Measurements from ENCODE around the gene SRA1. TPM values are rescaled to one million over a fixed set of nuclear protein-coding genes. Genes with fewer than 3 reads are reported as not detected.

Gene SRA1
- total and polyA plus RNA-seq, 9 of the 15 experiments (the other 6 are each of a cell fraction or from before 2014, with no cell fraction given) = 24.1 to 47.4 (median 41.3) TPM

- intact Hi-C loops (cut with micrococcal nuclease) = no loop called here
- H3K27ac ChIP-seq (ENCODE audit: extremely low read depth, low read depth, low read length) = no peak overlapping the region
- peak overlapping the region; percentile 84 for H2AFZ ChIP-seq (ENCODE audit: low read depth, low read length)
- no peak overlapping the region for H3K4me2 ChIP-seq (ENCODE audit: insufficient read depth, low read length)
- no peak for FAIRE-seq
- ATAC-seq = peak; percentile 74
- H3K27me3 ChIP-seq (ENCODE audit: control insufficient read depth in 2 of 2, insufficient read depth in 2 of 2, low read length in 2 of 2) = no peaks in the 10 kb centered on the region
- POLR2A ChIA-PET = interaction anchor here (0.9 to 2.4 kb wide), 2 partner anchors 11 to 16 kb away, joined by 3 to 12 read pairs; no protein-coding TSS in a partner anchor
- H3K36me3 ChIP-seq (ENCODE audit: control insufficient read depth, insufficient read depth, low read length) = no peaks in the 10 kb centered on the region
- in situ Hi-C loops (cut with MboI) = no loop called here
- no peak for DNase-seq (ENCODE audit: extremely low read depth in 1 of 4, low spot score in 3 of 4)
- CTCF ChIA-PET (ENCODE audit: low intra/inter-chr PET ratio) = interaction anchor here (0.9 kb wide), 1 partner anchor 144 kb away, joined by 4 read pairs; no protein-coding TSS in a partner anchor
- 0 out of 4 replicates have a peak overlapping the region, but pooled peaks of 1 of the 2 experiments have one; percentile 12 for H3K9ac ChIP-seq (ENCODE audit: insufficient read depth in 1 of 2, low read depth in 2 of 2, low read length in 2 of 2)
- H3K79me2 ChIP-seq (ENCODE audit: control insufficient read depth, insufficient read depth, low read length) = no peaks in the 10 kb centered on the region
- no peak overlapping the region for H3K4me3 ChIP-seq
- no TSS peak for BruUV-seq (replicated peaks)
- no peaks in the 10 kb centered on the region for H4K20me1 ChIP-seq (replicated peaks; ENCODE audit: control insufficient read depth, insufficient read depth, low read length)
- no peaks in the 10 kb centered on the region for H3K9me1 ChIP-seq (ENCODE audit: control insufficient read depth, insufficient read depth, low read length)
- no peaks in the 10 kb centered on the region for H3K9me3 ChIP-seq (replicated peaks; ENCODE audit: control insufficient read depth, insufficient read depth, low read depth, low read length)
- WGBS (ENCODE audit: insufficient coverage, low coverage, missing lambda C conversion rate) = 9% methylated on average over 1 of the region's 2 CpGs
- H3K4me1 ChIP-seq (replicated peaks in 1 of 2; ENCODE audit: control insufficient read depth in 2 of 2, insufficient read depth in 2 of 2, low read length in 2 of 2) = peaks cover 8 to 10% of the 10 kb centered on the region in 2 experiments; a peak in 3 of 5 replicates
- TF ChIP-seq NFE2 (IDR thresholded peaks at IDR 0.05; ENCODE audit: low read depth) (no peak), SMARCA5 (IDR thresholded peaks at IDR 0.05) (no peak), ZNF644 (tag; IDR thresholded peaks at IDR 0.05; ENCODE audit: low read depth) (no peak), NR2C1 (IDR thresholded peaks at IDR 0.05) (no peak), NR2C1 (tag; IDR thresholded peaks at IDR 0.05) (no peak), PBX2 (CRISPR knock-in tag; IDR thresholded peaks at IDR 0.05; ENCODE audit: low read depth) (no peak), PBX2 (tag; conservative IDR thresholded peaks at IDR 0.05; ENCODE audit: low read depth) (peak; percentile 76), TRIM25 (IDR thresholded peaks at IDR 0.05; ENCODE audit: borderline replicate concordance) (no peak), GTF2F1 (IDR thresholded peaks at IDR 0.05; ENCODE audit: low read depth, low read length) (no peak), FOXJ3 (CRISPR knock-in tag; IDR thresholded peaks at IDR 0.05) (no peak), ZNF589 (CRISPR knock-in tag; IDR thresholded peaks at IDR 0.05; ENCODE audit: low read depth) (no peak), FIP1L1 (IDR thresholded peaks at IDR 0.05; ENCODE audit: low read depth, low read length, poor library complexity, severe bottlenecking) (no peak), ZNF830 (CRISPR knock-in tag; IDR thresholded peaks at IDR 0.05) (no peak), CC2D1A (IDR thresholded peaks at IDR 0.05) (peak; percentile 18; the same call in 1 of the 2 replicates), ARHGAP35 (IDR thresholded peaks at IDR 0.05; ENCODE audit: partially characterized antibody) (no peak), FOS (IDR thresholded peaks at IDR 0.05; ENCODE audit: extremely low read depth, insufficient read length) (no peak), LEF1 (IDR thresholded peaks at IDR 0.05) (0 out of 2 replicates have a peak, but pooled peaks have one; percentile 14)
- TF ChIP-seq, protein P1, sequence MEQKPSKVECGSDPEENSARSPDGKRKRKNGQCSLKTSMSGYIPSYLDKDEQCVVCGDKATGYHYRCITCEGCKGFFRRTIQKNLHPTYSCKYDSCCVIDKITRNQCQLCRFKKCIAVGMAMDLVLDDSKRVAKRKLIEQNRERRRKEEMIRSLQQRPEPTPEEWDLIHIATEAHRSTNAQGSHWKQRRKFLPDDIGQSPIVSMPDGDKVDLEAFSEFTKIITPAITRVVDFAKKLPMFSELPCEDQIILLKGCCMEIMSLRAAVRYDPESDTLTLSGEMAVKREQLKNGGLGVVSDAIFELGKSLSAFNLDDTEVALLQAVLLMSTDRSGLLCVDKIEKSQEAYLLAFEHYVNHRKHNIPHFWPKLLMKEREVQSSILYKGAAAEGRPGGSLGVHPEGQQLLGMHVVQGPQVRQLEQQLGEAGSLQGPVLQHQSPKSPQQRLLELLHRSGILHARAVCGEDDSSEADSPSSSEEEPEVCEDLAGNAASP (IDR thresholded peaks at IDR 0.05) = no peak
- TF ChIP-seq, protein P2, sequence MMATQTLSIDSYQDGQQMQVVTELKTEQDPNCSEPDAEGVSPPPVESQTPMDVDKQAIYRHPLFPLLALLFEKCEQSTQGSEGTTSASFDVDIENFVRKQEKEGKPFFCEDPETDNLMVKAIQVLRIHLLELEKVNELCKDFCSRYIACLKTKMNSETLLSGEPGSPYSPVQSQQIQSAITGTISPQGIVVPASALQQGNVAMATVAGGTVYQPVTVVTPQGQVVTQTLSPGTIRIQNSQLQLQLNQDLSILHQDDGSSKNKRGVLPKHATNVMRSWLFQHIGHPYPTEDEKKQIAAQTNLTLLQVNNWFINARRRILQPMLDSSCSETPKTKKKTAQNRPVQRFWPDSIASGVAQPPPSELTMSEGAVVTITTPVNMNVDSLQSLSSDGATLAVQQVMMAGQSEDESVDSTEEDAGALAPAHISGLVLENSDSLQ (IDR thresholded peaks at IDR 0.05) = peak; percentile 92
Observed at GRCh38 chr5:140576776-140577201, 19.5 kb upstream of the SRA1 start.
